ENCODE results near the gene LUZP2. TPM values are rescaled to one million over a fixed set of nuclear protein-coding genes. Genes with fewer than 3 reads are reported as not detected.

LUZP2 gene
- total RNA-seq, 2 experiments from 2014 or later, result not detected

GRCh38 chr11:25052844-25053243 lies 556.0 kb downstream of the LUZP2 start:
- H3K27ac Mint-ChIP-seq, result no peak overlapping the region
- no peak for DNase-seq
- no peak overlapping the region for H3K4me3 Mint-ChIP-seq
- H3K27me3 ChIP-seq (ENCODE audit: control insufficient read depth in 1 of 2, insufficient read depth in 2 of 2, low read length in 2 of 2), result no peaks in the 10 kb centered on the region
- H3K27ac ChIP-seq (ENCODE audit: low read depth in 1 of 2, low read length in 2 of 2), result no peak overlapping the region
- no peaks in the 10 kb centered on the region for H3K4me1 Mint-ChIP-seq (ENCODE audit: low read depth)
- no peaks in the 10 kb centered on the region for H3K36me3 Mint-ChIP-seq (ENCODE audit: low read depth)
- no peak for TF ChIP-seq CTCF (IDR thresholded peaks at IDR 0.05)
- H3K27me3 Mint-ChIP-seq, result no peaks in the 10 kb centered on the region
- CTCF ChIA-PET, result no interaction called here
- no peaks in the 10 kb centered on the region for H3K36me3 ChIP-seq (ENCODE audit: insufficient read depth, low read length)
- intact Hi-C loops (cut with DNase I, micrococcal nuclease), result no loop called here
- POLR2A ChIA-PET, result no interaction called here
- peaks cover 5% of the 10 kb centered on the region for H3K9me3 Mint-ChIP-seq
- H3K4me1 ChIP-seq (ENCODE audit: insufficient read depth, low read length), result no peaks in the 10 kb centered on the region
- ATAC-seq (ENCODE audit: poor library complexity), result no peak
- H3K4me3 ChIP-seq (ENCODE audit: low read length), result no peak overlapping the region
- peaks cover 0 to 14% of the 10 kb centered on the region in 2 experiments for H3K9me3 ChIP-seq (ENCODE audit: control insufficient read depth in 1 of 2, insufficient read depth in 1 of 2, low read length in 2 of 2)

- Mint-ChIP-seq H3K36me3 (ENCODE audit: low read depth) (no peaks in the 10 kb centered on the region), H3K9me3 (no peaks in the 10 kb centered on the region), H3K4me3 (no peak overlapping the region), H3K27me3 (no peaks in the 10 kb centered on the region), H3K27ac (no peak overlapping the region), H3K4me1 (ENCODE audit: low read depth) (no peaks in the 10 kb centered on the region)
- Histone ChIP-seq H3K27me3 (ENCODE audit: control insufficient read depth in 1 of 2, insufficient read depth in 2 of 2, low read length in 2 of 2) (no peaks in the 10 kb centered on the region), H3K4me1 (ENCODE audit: insufficient read depth, low read length) (no peaks in the 10 kb centered on the region), H3K4me3 (ENCODE audit: low read length) (no peak overlapping the region), H3K36me3 (ENCODE audit: insufficient read depth, low read length) (no peaks in the 10 kb centered on the region), H3K27ac (ENCODE audit: low read depth in 1 of 2, low read length in 2 of 2) (no peak overlapping the region), H3K9me3 (ENCODE audit: control insufficient read depth in 1 of 2, insufficient read depth in 1 of 2, low read length in 2 of 2) (peaks cover 0 to 5% of the 10 kb centered on the region in 2 experiments)
- CTCF ChIA-PET, result no interaction called here
- POLR2A ChIA-PET, result no interaction called here
- TF ChIP-seq CTCF (IDR thresholded peaks at IDR 0.05), result no peak
- intact Hi-C loops (cut with DNase I, micrococcal nuclease), result no loop called here
- DNase-seq (no peak), ATAC-seq (ENCODE audit: poor library complexity) (no peak)
Observed at GRCh38 chr11:25057861-25058260, 561.0 kb downstream of the LUZP2 start.

DNA sequence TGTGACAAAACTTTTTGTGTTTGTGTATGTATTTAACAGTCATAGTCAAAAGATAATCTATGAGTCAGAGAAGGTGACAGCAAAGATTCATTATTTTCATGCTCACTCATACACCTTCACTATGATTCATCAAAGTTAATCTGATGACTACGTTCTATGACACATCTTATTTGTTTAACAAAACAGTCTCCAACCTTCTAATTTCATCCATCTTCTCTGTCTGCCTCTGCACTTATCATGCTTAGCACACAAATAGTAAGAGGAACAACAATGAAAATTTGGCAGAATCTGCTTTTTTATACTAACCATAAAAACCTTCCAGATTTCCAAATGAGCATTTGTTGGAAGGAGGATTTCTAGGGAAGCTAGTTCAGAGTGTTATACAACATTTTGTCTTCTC lies 568.9 kb downstream of the LUZP2 start:
- no peaks in the 10 kb centered on the region for H3K9me3 ChIP-seq (ENCODE audit: control insufficient read depth in 1 of 2, insufficient read depth in 1 of 2, low read length in 2 of 2)
- no peaks in the 10 kb centered on the region for H3K27me3 Mint-ChIP-seq
- no peaks in the 10 kb centered on the region for H3K4me1 Mint-ChIP-seq (ENCODE audit: low read depth)
- H3K4me3 Mint-ChIP-seq, result no peak overlapping the region
- H3K9me3 Mint-ChIP-seq, result peaks cover 11% of the 10 kb centered on the region
- intact Hi-C loops (cut with DNase I, micrococcal nuclease), result no loop called here
- POLR2A ChIA-PET, result no interaction called here
- H3K4me1 ChIP-seq (ENCODE audit: insufficient read depth, low read length), result no peaks in the 10 kb centered on the region
- H3K27me3 ChIP-seq (ENCODE audit: control insufficient read depth in 1 of 2, insufficient read depth in 2 of 2, low read length in 2 of 2), result no peaks in the 10 kb centered on the region
- no peaks in the 10 kb centered on the region for H3K36me3 Mint-ChIP-seq (ENCODE audit: low read depth)
- TF ChIP-seq CTCF (IDR thresholded peaks at IDR 0.05), result no peak
- no peaks in the 10 kb centered on the region for H3K36me3 ChIP-seq (ENCODE audit: insufficient read depth, low read length)
- H3K27ac Mint-ChIP-seq, result no peak overlapping the region
- no peak overlapping the region for H3K4me3 ChIP-seq (ENCODE audit: low read length)
- DNase-seq, result no peak
- ATAC-seq (ENCODE audit: poor library complexity), result no peak
- CTCF ChIA-PET, result no interaction called here
- H3K27ac ChIP-seq (ENCODE audit: low read depth in 1 of 2, low read length in 2 of 2), result no peak overlapping the region
